DOHH2 (cell line): ENCODE data around the gene NGEF.
"Not testable (repeated sequence)": the region's sequence is repeated elsewhere in the genome, so short reads cannot be mapped to it uniquely, and the experiment has no call there.

Experiments used
- H3F3A ChIP-seq: fragments of 200-600 bp; sonication (generic), shearing (Covaris generic); 2 replicates; pipeline ENCODE4 v1.6.0; 2016; ENCODE audit warnings: antibody characterized with exemption, mild to moderate bottlenecking; ENCODE audit not compliant: control insufficient read depth, insufficient read depth
- H3K27ac ChIP-seq: fragments of 200-600 bp; sonication (generic); 2 replicates; pipeline ENCODE4 v1.5.1; 2014; ENCODE audit warnings: low read depth, mild to moderate bottlenecking, low read length, moderate library complexity
- H3K27me3 ChIP-seq: fragments of 200-600 bp; sonication (generic); 2 replicates; pipeline ENCODE4 v1.6.1; 2014; ENCODE audit warnings: mild to moderate bottlenecking, low read length, mixed read lengths; ENCODE audit not compliant: control insufficient read depth
- H3K36me3 ChIP-seq: fragments of 200-600 bp; sonication (generic); 2 replicates; pipeline ENCODE4 v1.6.1; 2014; ENCODE audit warnings: mild to moderate bottlenecking, low read length, moderate library complexity, mixed read lengths; ENCODE audit not compliant: control insufficient read depth
- H3K4me1 ChIP-seq: fragments of 200-600 bp; sonication (generic); 2 replicates; pipeline ENCODE4 v1.6.1; 2014; ENCODE audit warnings: mild to moderate bottlenecking, low read length, mixed read lengths; ENCODE audit not compliant: control insufficient read depth
- H3K4me2 ChIP-seq: fragments of 200-600 bp; sonication (generic); 2 replicates; pipeline ENCODE4 v1.6.0; 2014; ENCODE audit warnings: mild to moderate bottlenecking, low read length, moderate library complexity
- H3K4me3 ChIP-seq: fragments of 200-600 bp; sonication (generic); 2 replicates; pipeline ENCODE4 v1.5.1; 2014; ENCODE audit warnings: mild to moderate bottlenecking, low read length, mixed read lengths
- H3K79me2 ChIP-seq: fragments of 200-600 bp; sonication (generic); 2 replicates; pipeline ENCODE4 v1.6.1; 2014; ENCODE audit warnings: mild to moderate bottlenecking, low read length, mixed read lengths; ENCODE audit not compliant: control insufficient read depth
- H3K9me2 ChIP-seq: fragments of 200-600 bp; sonication (generic); replicated peaks from 2 replicates; pipeline ENCODE4 v1.6.1; 2014; ENCODE audit warnings: mild to moderate bottlenecking, low read length, mixed read lengths; ENCODE audit not compliant: control insufficient read depth
- H3K9me3 ChIP-seq: fragments of 200-600 bp; sonication (generic); 2 replicates; pipeline ENCODE4 v1.6.1; 2014; ENCODE audit warnings: antibody characterized with exemption, low read length, mixed read lengths; ENCODE audit not compliant: control insufficient read depth, insufficient read depth
- H4K20me1 ChIP-seq: fragments of 200-600 bp; sonication (generic); 2 replicates; pipeline ENCODE4 v1.6.0; 2014; ENCODE audit warnings: low read depth, mild to moderate bottlenecking, antibody characterized with exemption, low read length, moderate library complexity; ENCODE audit not compliant: control insufficient read depth, insufficient read depth
- EZH2phosphoT487 ChIP-seq: fragments of 200-600 bp; sonication (generic); IDR thresholded peaks from 2 replicates; pipeline ENCODE4 v1.6.1; 2017; ENCODE audit warnings: borderline replicate concordance, mild to moderate bottlenecking, antibody characterized with exemption, low read length, moderate library complexity, mixed read lengths
- TF ChIP-seq, protein P1 (sequence below): fragments of 200-600 bp; sonication (generic); IDR thresholded peaks from one replicate; pipeline ENCODE4 v1.5.1; 2014; ENCODE audit warnings: antibody characterized with exemption, mild to moderate bottlenecking, low read depth, low read length; ENCODE audit not compliant: poor library complexity, severe bottlenecking

Gene NGEF

DNA sequence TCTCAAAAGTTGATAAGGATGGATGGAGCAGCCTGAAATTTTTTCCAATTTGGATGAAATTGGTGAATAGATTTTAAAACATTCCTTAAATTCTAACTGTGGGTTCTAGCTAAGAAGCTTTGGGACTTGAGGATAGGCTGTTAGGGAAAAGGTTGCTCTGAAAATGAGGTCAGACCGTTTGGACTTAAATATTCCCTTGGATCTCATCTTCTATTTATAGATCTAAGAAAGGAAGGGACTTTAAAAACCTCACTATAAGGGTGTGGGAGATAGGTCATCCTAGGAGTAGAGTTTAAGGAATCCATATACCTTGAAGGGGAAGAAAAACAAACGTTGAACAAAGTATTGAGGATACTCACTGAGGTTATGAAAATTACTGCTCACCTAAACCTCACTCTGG is 160.4 kb downstream of the NGEF start:
- Histone ChIP-seq H4K20me1 (no peaks in the 10 kb centered on the region), H3K36me3 (peaks cover 66% of the 10 kb centered on the region), H3F3A (no peaks in the 10 kb centered on the region), H3K4me1 (peaks cover 3% of the 10 kb centered on the region; the same call in 1 of the 2 replicates), H3K4me3 (no peak overlapping the region), H3K9me2 (no peaks in the 10 kb centered on the region), H3K4me2 (no peak overlapping the region), H3K79me2 (no peaks in the 10 kb centered on the region), H3K27me3 (no peaks in the 10 kb centered on the region), H3K9me3 (no peaks in the 10 kb centered on the region), H3K27ac (no peak overlapping the region)
- no peak for TF ChIP-seq EZH2phosphoT487
- TF ChIP-seq, protein P1, sequence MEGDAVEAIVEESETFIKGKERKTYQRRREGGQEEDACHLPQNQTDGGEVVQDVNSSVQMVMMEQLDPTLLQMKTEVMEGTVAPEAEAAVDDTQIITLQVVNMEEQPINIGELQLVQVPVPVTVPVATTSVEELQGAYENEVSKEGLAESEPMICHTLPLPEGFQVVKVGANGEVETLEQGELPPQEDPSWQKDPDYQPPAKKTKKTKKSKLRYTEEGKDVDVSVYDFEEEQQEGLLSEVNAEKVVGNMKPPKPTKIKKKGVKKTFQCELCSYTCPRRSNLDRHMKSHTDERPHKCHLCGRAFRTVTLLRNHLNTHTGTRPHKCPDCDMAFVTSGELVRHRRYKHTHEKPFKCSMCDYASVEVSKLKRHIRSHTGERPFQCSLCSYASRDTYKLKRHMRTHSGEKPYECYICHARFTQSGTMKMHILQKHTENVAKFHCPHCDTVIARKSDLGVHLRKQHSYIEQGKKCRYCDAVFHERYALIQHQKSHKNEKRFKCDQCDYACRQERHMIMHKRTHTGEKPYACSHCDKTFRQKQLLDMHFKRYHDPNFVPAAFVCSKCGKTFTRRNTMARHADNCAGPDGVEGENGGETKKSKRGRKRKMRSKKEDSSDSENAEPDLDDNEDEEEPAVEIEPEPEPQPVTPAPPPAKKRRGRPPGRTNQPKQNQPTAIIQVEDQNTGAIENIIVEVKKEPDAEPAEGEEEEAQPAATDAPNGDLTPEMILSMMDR, result no peak

DNA sequence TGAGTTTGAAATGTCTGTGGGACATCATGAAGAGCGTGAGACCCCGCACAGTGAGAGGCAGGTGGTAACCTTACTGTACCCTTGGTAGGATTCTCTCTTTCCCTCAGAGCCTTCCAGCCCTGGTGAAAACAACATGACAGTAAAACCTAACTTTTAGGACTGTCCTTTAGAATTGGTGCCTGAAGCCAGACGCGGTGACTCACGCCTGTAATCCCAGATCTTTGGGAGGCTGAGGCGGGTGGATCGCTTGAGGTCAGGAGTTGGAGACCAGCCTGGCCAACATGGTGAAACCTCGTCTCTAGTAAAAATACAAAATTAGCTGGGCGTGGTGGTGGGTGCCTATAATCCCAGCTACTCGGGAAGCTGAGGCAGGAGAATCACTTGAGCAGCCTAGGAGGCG is 161.0 kb downstream of the NGEF start:
- not testable (repeated sequence) for H3K4me1 ChIP-seq, H3K4me3 ChIP-seq, H3K4me2 ChIP-seq, H3K79me2 ChIP-seq, H3K27ac ChIP-seq, H4K20me1 ChIP-seq, H3K9me3 ChIP-seq, H3K9me2 ChIP-seq, H3F3A ChIP-seq, H3K27me3 ChIP-seq
- peaks cover 66% of the 10 kb centered on the region for H3K36me3 ChIP-seq

DNA sequence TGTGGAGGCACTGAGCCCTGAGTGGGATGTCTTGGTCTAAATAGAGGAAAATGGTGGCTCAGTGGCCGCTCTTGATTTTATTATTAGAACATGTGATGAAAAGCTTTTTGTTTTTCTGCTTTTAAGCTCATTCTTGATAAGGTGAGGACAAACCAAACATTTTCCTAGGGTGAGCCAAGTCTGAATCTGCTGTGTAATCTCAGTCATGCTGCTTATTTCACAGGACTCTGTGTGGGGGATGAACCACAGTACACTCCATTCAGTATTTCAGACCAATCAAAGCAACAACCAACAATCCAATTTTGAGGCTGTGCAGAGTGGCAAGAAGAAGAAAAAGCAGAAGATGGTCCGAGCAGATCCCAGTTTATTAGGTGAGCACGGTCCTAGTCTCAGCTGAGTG is 163.0 kb downstream of the NGEF start:
- no peak overlapping the region for H3K27ac ChIP-seq
- no peaks in the 10 kb centered on the region for H3K27me3 ChIP-seq
- TF ChIP-seq, protein P1, result no peak
- TF ChIP-seq EZH2phosphoT487, result no peak

DNA sequence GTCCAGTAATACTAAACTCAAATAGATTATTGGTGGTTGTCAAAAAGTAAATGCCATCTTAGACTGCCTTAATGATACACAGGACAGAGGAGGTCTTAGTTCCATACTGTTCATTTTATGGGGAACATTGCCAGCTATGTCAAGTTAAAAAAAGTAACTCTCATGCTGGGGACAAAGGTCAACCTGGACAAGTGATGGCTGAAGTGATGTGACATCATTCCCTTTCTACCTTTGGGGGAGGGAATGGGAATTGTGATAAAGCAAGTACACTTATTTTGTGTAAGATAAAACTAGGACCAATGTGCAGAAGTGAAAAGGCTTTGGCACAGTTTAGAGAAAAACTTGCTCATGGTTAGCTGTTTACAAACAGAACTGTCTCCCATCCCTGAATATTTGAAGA is 167.0 kb downstream of the NGEF start:
- H3K4me1 ChIP-seq, result no peaks in the 10 kb centered on the region
- no peaks in the 10 kb centered on the region for H3K79me2 ChIP-seq
- H3K9me3 ChIP-seq, result no peaks in the 10 kb centered on the region
- H3F3A ChIP-seq, result no peaks in the 10 kb centered on the region
- H3K36me3 ChIP-seq, result peaks cover 89% of the 10 kb centered on the region
- H3K27ac ChIP-seq, result no peak overlapping the region
- no peaks in the 10 kb centered on the region for H3K27me3 ChIP-seq
- no peak overlapping the region for H3K4me2 ChIP-seq
- H3K4me3 ChIP-seq, result no peak overlapping the region
- no peaks in the 10 kb centered on the region for H3K9me2 ChIP-seq
- no peak for TF ChIP-seq EZH2phosphoT487
- no peaks in the 10 kb centered on the region for H4K20me1 ChIP-seq

More for the DNA sequence above, 163.0 kb downstream of the NGEF start:
- peaks cover 74% of the 10 kb centered on the region for H3K36me3 ChIP-seq
- no peaks in the 10 kb centered on the region for H3F3A ChIP-seq
- H3K9me2 ChIP-seq, result no peaks in the 10 kb centered on the region
- no peak overlapping the region for H3K4me3 ChIP-seq
- no peak overlapping the region for H3K4me2 ChIP-seq
- no peaks in the 10 kb centered on the region for H3K9me3 ChIP-seq
- no peaks in the 10 kb centered on the region for H4K20me1 ChIP-seq
- no peaks in the 10 kb centered on the region for H3K79me2 ChIP-seq
- H3K4me1 ChIP-seq, result peaks cover 3% of the 10 kb centered on the region; the same call in 1 of the 2 replicates
